ENCODE results near the gene FDX2. TPM values are rescaled to one million over a fixed set of nuclear protein-coding genes. Genes with fewer than 3 reads are reported as not detected.

The FDX2 gene
- total RNA-seq, 1 experiment from 2014 or later = 79.5 TPM

GRCh38 chr19:10305139-10305806, 10.5 kb downstream of the FDX2 start:
- intact Hi-C loops (cut with micrococcal nuclease) = no loop called here
- ATAC-seq (no peak), DNase-seq (no peak)
- Histone ChIP-seq H3K4me3 (ENCODE audit: low read length) (no peak overlapping the region), H3F3A (ENCODE audit: low read length, unreplicated experiment) (no peaks in the 10 kb centered on the region), H3K9ac (ENCODE audit: low read length) (no peak overlapping the region), H4K20me1 (ENCODE audit: low read length) (no peaks in the 10 kb centered on the region), H3K36me3 (ENCODE audit: low read depth, low read length) (no peaks in the 10 kb centered on the region; the same call in 1 of the 2 replicates), H3K4me2 (ENCODE audit: low read length) (no peak overlapping the region), H3K9me2 (replicated peaks; ENCODE audit: low read length) (no peaks in the 10 kb centered on the region), H3K27ac (ENCODE audit: low read length) (no peak overlapping the region), H3K4me1 (ENCODE audit: insufficient read depth, low read length) (peaks cover 8% of the 10 kb centered on the region), H3K27me3 (ENCODE audit: low read length) (no peaks in the 10 kb centered on the region), H3K79me2 (ENCODE audit: low read length) (no peaks in the 10 kb centered on the region), H2AFZ (ENCODE audit: low read length) (no peak overlapping the region), H3K9me3 (ENCODE audit: low read length) (no peaks in the 10 kb centered on the region)
- no TSS peak for BruUV-seq (replicated peaks)
- ChIA-PET POLR2A (ENCODE audit: unreplicated experiment) (no interaction called here), CTCF (no interaction called here)
- no peak for TF ChIP-seq CTCF (conservative IDR thresholded peaks at IDR 0.05; ENCODE audit: low read depth, low read length)
- no peak for TF ChIP-seq EZH2 (IDR thresholded peaks at IDR 0.05; ENCODE audit: low read length, unreplicated experiment)
- no peak for TF ChIP-seq EZH2phosphoT487 (IDR thresholded peaks at IDR 0.05; ENCODE audit: borderline replicate concordance, low read length)

DNA sequence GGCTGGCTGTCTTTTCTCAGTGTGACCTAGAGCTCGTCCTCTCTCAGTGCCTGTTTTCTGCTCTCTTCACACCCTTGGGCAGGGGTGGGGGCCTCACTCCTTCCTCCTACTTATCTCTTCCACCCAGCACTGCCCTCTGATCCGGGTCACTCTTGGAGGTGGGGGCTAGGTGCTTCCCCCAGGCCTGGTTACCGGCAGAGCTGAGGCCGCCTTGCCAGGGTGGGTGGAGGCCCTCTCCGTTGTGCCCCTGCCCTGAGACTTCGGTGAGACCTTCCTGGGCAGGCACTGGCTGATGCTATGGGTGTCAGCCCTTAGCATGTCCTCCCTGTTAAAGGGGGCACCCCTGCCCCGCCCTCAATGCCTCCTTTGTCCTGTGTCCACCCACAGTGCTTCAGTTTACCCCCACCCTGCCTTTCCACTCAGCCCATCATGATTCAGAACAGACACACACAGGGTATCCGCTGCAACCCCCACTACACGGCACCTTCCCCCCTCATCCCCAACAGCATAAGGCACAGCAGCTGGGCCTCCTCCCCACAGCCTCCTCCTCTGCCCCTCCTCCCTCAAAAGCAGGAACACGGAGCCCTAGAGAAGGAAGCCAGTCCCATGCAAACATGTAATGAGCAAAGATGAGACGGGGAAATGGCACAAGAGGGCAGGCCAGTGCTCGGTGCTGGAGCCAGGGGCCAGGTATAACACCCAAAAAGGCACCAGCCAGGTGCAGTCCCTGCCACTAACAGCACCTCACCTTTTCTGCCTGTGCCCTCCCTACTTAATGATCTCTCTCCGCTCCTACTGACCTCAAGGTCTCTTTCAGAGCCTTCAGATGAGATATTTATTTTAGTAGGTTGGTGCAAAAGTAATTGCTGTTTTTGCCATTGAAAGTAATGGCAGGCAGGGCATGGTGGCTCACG, 16.0 kb downstream of the FDX2 start:
- Histone ChIP-seq H4K20me1 (ENCODE audit: low read length) (no peaks in the 10 kb centered on the region), H3K36me3 (ENCODE audit: low read depth, low read length) (no peaks in the 10 kb centered on the region), H3F3A (ENCODE audit: low read length, unreplicated experiment) (no peaks in the 10 kb centered on the region), H3K9me3 (ENCODE audit: low read length) (no peaks in the 10 kb centered on the region), H2AFZ (ENCODE audit: low read length) (no peak overlapping the region), H3K9me2 (replicated peaks; ENCODE audit: low read length) (no peaks in the 10 kb centered on the region), H3K9ac (ENCODE audit: low read length) (no peak overlapping the region), H3K4me3 (ENCODE audit: low read length) (no peak overlapping the region), H3K27me3 (ENCODE audit: low read length) (no peaks in the 10 kb centered on the region), H3K27ac (ENCODE audit: low read length) (no peak overlapping the region), H3K4me2 (ENCODE audit: low read length) (no peak overlapping the region), H3K79me2 (ENCODE audit: low read length) (no peaks in the 10 kb centered on the region), H3K4me1 (ENCODE audit: insufficient read depth, low read length) (peaks cover 8% of the 10 kb centered on the region)
- TF ChIP-seq EZH2phosphoT487 (IDR thresholded peaks at IDR 0.05; ENCODE audit: borderline replicate concordance, low read length) (no peak), CTCF (conservative IDR thresholded peaks at IDR 0.05; ENCODE audit: low read depth, low read length) (no peak), EZH2 (IDR thresholded peaks at IDR 0.05; ENCODE audit: low read length, unreplicated experiment) (no peak)
- ChIA-PET POLR2A (ENCODE audit: unreplicated experiment) (interaction anchor here (0.6 kb wide), 1 partner anchor 82 kb away, joined by 4 read pairs; no protein-coding TSS in a partner anchor), CTCF (no interaction called here)
- intact Hi-C loops (cut with micrococcal nuclease) = no loop called here
- BruUV-seq (replicated peaks) = no TSS peak
- ATAC-seq = no peak
- no peak for DNase-seq
